ENCODE data around the gene CCDC85A. TPM values are rescaled to one million over a fixed set of nuclear protein-coding genes. Genes with fewer than 3 reads are reported as not detected.

The CCDC85A gene
- total and polyA plus RNA-seq, 2 experiments from 2014 or later, result 0.21 to 0.24 TPM

DNA sequence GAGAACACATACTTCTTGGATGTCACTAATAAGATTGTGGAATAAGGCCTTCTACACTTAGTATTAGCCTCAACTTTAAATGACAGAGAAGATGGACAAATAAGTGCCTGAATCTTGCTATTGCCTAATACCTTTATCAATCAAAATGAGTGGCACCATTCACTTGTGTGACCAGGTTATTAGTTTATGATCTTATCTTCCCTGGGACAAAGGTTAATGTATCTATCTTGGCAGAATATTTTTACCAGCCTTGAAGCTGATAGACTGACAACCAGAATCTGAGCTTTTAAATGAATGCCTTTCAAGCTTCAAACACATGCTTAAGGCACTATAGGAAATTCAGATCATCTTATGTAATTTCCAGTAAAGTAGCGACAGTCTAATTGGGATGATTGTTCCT, 202.9 kb downstream of the CCDC85A start:
- TF ChIP-seq, protein P1, sequence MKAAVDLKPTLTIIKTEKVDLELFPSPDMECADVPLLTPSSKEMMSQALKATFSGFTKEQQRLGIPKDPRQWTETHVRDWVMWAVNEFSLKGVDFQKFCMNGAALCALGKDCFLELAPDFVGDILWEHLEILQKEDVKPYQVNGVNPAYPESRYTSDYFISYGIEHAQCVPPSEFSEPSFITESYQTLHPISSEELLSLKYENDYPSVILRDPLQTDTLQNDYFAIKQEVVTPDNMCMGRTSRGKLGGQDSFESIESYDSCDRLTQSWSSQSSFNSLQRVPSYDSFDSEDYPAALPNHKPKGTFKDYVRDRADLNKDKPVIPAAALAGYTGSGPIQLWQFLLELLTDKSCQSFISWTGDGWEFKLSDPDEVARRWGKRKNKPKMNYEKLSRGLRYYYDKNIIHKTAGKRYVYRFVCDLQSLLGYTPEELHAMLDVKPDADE (IDR thresholded peaks at IDR 0.05), result no peak
- no peak for TF ChIP-seq EZH2 (IDR thresholded peaks at IDR 0.05; ENCODE audit: low read depth, unreplicated experiment)
- no peak for TF ChIP-seq EZH2phosphoT487 (IDR thresholded peaks at IDR 0.05; ENCODE audit: unreplicated experiment)
- no peak for TF ChIP-seq POLR2AphosphoS5 (IDR thresholded peaks at IDR 0.05; ENCODE audit: low read depth)
- TF ChIP-seq STAT1 (IDR thresholded peaks at IDR 0.05; ENCODE audit: unreplicated experiment), result no peak
- TF ChIP-seq, protein P2, sequence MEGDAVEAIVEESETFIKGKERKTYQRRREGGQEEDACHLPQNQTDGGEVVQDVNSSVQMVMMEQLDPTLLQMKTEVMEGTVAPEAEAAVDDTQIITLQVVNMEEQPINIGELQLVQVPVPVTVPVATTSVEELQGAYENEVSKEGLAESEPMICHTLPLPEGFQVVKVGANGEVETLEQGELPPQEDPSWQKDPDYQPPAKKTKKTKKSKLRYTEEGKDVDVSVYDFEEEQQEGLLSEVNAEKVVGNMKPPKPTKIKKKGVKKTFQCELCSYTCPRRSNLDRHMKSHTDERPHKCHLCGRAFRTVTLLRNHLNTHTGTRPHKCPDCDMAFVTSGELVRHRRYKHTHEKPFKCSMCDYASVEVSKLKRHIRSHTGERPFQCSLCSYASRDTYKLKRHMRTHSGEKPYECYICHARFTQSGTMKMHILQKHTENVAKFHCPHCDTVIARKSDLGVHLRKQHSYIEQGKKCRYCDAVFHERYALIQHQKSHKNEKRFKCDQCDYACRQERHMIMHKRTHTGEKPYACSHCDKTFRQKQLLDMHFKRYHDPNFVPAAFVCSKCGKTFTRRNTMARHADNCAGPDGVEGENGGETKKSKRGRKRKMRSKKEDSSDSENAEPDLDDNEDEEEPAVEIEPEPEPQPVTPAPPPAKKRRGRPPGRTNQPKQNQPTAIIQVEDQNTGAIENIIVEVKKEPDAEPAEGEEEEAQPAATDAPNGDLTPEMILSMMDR (conservative IDR thresholded peaks at IDR 0.05; ENCODE audit: low read depth in 2 of 2), result no peak
- TF ChIP-seq, protein P3, sequence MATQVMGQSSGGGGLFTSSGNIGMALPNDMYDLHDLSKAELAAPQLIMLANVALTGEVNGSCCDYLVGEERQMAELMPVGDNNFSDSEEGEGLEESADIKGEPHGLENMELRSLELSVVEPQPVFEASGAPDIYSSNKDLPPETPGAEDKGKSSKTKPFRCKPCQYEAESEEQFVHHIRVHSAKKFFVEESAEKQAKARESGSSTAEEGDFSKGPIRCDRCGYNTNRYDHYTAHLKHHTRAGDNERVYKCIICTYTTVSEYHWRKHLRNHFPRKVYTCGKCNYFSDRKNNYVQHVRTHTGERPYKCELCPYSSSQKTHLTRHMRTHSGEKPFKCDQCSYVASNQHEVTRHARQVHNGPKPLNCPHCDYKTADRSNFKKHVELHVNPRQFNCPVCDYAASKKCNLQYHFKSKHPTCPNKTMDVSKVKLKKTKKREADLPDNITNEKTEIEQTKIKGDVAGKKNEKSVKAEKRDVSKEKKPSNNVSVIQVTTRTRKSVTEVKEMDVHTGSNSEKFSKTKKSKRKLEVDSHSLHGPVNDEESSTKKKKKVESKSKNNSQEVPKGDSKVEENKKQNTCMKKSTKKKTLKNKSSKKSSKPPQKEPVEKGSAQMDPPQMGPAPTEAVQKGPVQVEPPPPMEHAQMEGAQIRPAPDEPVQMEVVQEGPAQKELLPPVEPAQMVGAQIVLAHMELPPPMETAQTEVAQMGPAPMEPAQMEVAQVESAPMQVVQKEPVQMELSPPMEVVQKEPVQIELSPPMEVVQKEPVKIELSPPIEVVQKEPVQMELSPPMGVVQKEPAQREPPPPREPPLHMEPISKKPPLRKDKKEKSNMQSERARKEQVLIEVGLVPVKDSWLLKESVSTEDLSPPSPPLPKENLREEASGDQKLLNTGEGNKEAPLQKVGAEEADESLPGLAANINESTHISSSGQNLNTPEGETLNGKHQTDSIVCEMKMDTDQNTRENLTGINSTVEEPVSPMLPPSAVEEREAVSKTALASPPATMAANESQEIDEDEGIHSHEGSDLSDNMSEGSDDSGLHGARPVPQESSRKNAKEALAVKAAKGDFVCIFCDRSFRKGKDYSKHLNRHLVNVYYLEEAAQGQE (IDR thresholded peaks at IDR 0.05; ENCODE audit: unreplicated experiment), result no peak
- no peak for TF ChIP-seq JUNB (IDR thresholded peaks at IDR 0.05; ENCODE audit: unreplicated experiment)
- TF ChIP-seq, protein P4, sequence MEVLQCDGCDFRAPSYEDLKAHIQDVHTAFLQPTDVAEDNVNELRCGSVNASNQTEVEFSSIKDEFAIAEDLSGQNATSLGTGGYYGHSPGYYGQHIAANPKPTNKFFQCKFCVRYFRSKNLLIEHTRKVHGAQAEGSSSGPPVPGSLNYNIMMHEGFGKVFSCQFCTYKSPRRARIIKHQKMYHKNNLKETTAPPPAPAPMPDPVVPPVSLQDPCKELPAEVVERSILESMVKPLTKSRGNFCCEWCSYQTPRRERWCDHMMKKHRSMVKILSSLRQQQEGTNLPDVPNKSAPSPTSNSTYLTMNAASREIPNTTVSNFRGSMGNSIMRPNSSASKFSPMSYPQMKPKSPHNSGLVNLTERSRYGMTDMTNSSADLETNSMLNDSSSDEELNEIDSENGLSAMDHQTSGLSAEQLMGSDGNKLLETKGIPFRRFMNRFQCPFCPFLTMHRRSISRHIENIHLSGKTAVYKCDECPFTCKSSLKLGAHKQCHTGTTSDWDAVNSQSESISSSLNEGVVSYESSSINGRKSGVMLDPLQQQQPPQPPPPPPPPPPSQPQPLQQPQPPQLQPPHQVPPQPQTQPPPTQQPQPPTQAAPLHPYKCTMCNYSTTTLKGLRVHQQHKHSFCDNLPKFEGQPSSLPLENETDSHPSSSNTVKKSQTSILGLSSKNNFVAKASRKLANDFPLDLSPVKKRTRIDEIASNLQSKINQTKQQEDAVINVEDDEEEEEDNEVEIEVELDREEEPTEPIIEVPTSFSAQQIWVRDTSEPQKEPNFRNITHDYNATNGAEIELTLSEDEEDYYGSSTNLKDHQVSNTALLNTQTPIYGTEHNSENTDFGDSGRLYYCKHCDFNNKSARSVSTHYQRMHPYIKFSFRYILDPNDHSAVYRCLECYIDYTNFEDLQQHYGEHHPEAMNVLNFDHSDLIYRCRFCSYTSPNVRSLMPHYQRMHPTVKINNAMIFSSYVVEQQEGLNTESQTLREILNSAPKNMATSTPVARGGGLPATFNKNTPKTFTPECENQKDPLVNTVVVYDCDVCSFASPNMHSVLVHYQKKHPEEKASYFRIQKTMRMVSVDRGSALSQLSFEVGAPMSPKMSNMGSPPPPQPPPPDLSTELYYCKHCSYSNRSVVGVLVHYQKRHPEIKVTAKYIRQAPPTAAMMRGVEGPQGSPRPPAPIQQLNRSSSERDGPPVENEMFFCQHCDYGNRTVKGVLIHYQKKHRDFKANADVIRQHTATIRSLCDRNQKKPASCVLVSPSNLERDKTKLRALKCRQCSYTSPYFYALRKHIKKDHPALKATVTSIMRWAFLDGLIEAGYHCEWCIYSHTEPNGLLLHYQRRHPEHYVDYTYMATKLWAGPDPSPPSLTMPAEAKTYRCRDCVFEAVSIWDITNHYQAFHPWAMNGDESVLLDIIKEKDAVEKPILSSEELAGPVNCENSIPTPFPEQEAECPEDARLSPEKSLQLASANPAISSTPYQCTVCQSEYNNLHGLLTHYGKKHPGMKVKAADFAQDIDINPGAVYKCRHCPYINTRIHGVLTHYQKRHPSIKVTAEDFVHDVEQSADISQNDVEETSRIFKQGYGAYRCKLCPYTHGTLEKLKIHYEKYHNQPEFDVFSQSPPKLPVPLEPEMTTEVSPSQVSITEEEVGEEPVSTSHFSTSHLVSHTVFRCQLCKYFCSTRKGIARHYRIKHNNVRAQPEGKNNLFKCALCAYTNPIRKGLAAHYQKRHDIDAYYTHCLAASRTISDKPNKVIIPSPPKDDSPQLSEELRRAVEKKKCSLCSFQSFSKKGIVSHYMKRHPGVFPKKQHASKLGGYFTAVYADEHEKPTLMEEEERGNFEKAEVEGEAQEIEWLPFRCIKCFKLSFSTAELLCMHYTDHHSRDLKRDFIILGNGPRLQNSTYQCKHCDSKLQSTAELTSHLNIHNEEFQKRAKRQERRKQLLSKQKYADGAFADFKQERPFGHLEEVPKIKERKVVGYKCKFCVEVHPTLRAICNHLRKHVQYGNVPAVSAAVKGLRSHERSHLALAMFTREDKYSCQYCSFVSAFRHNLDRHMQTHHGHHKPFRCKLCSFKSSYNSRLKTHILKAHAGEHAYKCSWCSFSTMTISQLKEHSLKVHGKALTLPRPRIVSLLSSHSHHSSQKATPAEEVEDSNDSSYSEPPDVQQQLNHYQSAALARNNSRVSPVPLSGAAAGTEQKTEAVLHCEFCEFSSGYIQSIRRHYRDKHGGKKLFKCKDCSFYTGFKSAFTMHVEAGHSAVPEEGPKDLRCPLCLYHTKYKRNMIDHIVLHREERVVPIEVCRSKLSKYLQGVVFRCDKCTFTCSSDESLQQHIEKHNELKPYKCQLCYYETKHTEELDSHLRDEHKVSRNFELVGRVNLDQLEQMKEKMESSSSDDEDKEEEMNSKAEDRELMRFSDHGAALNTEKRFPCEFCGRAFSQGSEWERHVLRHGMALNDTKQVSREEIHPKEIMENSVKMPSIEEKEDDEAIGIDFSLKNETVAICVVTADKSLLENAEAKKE (CRISPR knock-in tag; IDR thresholded peaks at IDR 0.05), result no peak
- no peak for TF ChIP-seq NANOG (IDR thresholded peaks at IDR 0.05; ENCODE audit: borderline replicate concordance)
- no peak for TF ChIP-seq ZNF331 (CRISPR knock-in tag; IDR thresholded peaks at IDR 0.05; ENCODE audit: low read depth)
- no peak for TF ChIP-seq CREB1 (CRISPR knock-in tag; IDR thresholded peaks at IDR 0.05; ENCODE audit: low read depth)
- TF ChIP-seq ZNF114 (CRISPR knock-in tag; IDR thresholded peaks at IDR 0.05), result no peak
- DNase-seq (ENCODE audit: low spot score), result no peak
- Histone ChIP-seq H2AFZ (no peak overlapping the region), H3K4me2 (no peak overlapping the region), H3K27ac (ENCODE audit: low read depth) (no peak overlapping the region), H3K4me1 (ENCODE audit: insufficient read depth) (peaks cover 12% of the 10 kb centered on the region; the same call in 1 of the 2 replicates), H3K27me3 (ENCODE audit: insufficient read depth) (no peaks in the 10 kb centered on the region), H3K36me3 (ENCODE audit: insufficient read depth) (no peaks in the 10 kb centered on the region), H3K4me3 (no peak overlapping the region), H3F3A (replicated peaks; ENCODE audit: low read depth) (no peaks in the 10 kb centered on the region), H3K9me2 (ENCODE audit: insufficient read depth) (no peaks in the 10 kb centered on the region; the same call in 1 of the 2 replicates), H3K79me2 (replicated peaks; ENCODE audit: insufficient read depth) (no peaks in the 10 kb centered on the region), H4K20me1 (replicated peaks; ENCODE audit: insufficient read depth) (no peaks in the 10 kb centered on the region)
- Mint-ChIP-seq H3K4me1 (peaks cover 18% of the 10 kb centered on the region), H3K9me3 (no peaks in the 10 kb centered on the region), H3K27ac (no peak overlapping the region), H3K36me3 (ENCODE audit: low read depth) (no peaks in the 10 kb centered on the region), H3K4me3 (no peak overlapping the region), H3K27me3 (ENCODE audit: insufficient read depth, low read depth, poor library complexity) (no peaks in the 10 kb centered on the region)
- ATAC-seq, result no peak

Measured in GM23338 (cell line).